Measurements from ENCODE around the gene RLN2. TPM values are rescaled to one million over a fixed set of nuclear protein-coding genes. Genes with fewer than 3 reads are reported as not detected.

RLN2 gene
- total RNA-seq, 1 experiment from 2014 or later = not detected

GRCh38 chr9:5269249-5269715 is 35.2 kb downstream of the RLN2 start:
- DNase-seq (ENCODE audit: low read depth) = peak; percentile 88

- DNase-seq (ENCODE audit: low read depth) = no peak
Observed at GRCh38 chr9:5265939-5266338, 38.6 kb downstream of the RLN2 start.

- no peak for DNase-seq (ENCODE audit: low read depth)
Observed at GRCh38 chr9:5264219-5264595, 40.3 kb downstream of the RLN2 start.

GRCh38 chr9:5263351-5264218 is 40.9 kb downstream of the RLN2 start:
- DNase-seq (ENCODE audit: low read depth) = peak; percentile 35

Other genes with a start within 250 kb of the RLN2 start
- gene INSL6, start 119.1 kb downstream of the RLN2 start, total RNA-seq (2014; rRNA removed; shearing (Covaris generic)) = not detected in 2 replicates
- gene INSL4, start 73.3 kb downstream of the RLN2 start, total RNA-seq (2014; rRNA removed; shearing (Covaris generic)) = not detected in 2 replicates
- gene RLN1, start 35.2 kb upstream of the RLN2 start, total RNA-seq (2014; rRNA removed; shearing (Covaris generic)) = 0.11 and 0.21 TPM in 2 replicates
- 59.3 and 73.3 TPM in 2 replicates for gene PLGRKT, start 133.2 kb upstream of the RLN2 start, total RNA-seq (2014; rRNA removed; shearing (Covaris generic))
- 17.0 and 21.1 TPM in 2 replicates for gene CD274, start 145.8 kb upstream of the RLN2 start, total RNA-seq (2014; rRNA removed; shearing (Covaris generic))
- gene PDCD1LG2, start 205.8 kb upstream of the RLN2 start, total RNA-seq (2014; rRNA removed; shearing (Covaris generic)) = 6.9 and 11.5 TPM in 2 replicates